GM12891 (cell line): ENCODE results near the gene L3HYPDH.

Experiments used
- POLR2A ChIP-seq: IDR thresholded peaks from 2 replicates; pipeline ENCODE4 v1.6.1; 2011; ENCODE audit warnings: low read depth, low read length, control low read depth
- POLR2AphosphoS5 ChIP-seq: IDR thresholded peaks from 2 replicates; pipeline ENCODE4 v1.6.1; 2011; ENCODE audit warnings: low read depth, low read length, control low read depth
- SPI1 ChIP-seq: IDR thresholded peaks from 2 replicates; pipeline ENCODE4 v1.6.1; 2011; ENCODE audit warnings: low read depth, low read length, control low read depth
- TAF1 ChIP-seq: IDR thresholded peaks from 2 replicates; pipeline ENCODE4 v1.6.1; 2011; ENCODE audit warnings: low read depth, low read length, control low read depth

- TF ChIP-seq POLR2AphosphoS5 (no peak), POLR2A (no peak), TAF1 (no peak), SPI1 (no peak)
These were observed 25.7 kb downstream of the L3HYPDH start for GRCh38 chr14:59458486-59458885.
